KMS-11 (cell line): Measurements from ENCODE around the gene KLHL11.

Experiments
- H2AFZ ChIP-seq: fragments of 200-600 bp; sonication (generic); 2 replicates; pipeline ENCODE4 v1.6.1; 2016; ENCODE audit warnings: antibody characterized with exemption, mixed run types, low read depth
- H3K27ac ChIP-seq: fragments of 200-600 bp; sonication (generic); 2 replicates; pipeline ENCODE4 v1.6.1; 2016; ENCODE audit warnings: mild to moderate bottlenecking, mixed run types
- H3K27me3 ChIP-seq: fragments of 200-600 bp; sonication (generic); 2 replicates; pipeline ENCODE4 v1.6.1; 2017; ENCODE audit warnings: mild to moderate bottlenecking, low read depth, mixed run types, moderate library complexity; ENCODE audit not compliant: insufficient read depth
- H3K36me3 ChIP-seq: fragments of 200-600 bp; sonication (generic); 2 replicates; pipeline ENCODE4 v1.6.1; 2017; ENCODE audit warnings: mild to moderate bottlenecking, mixed run types; ENCODE audit not compliant: insufficient read depth
- H3K4me1 ChIP-seq: fragments of 200-600 bp; sonication (generic); 2 replicates; pipeline ENCODE4 v1.6.1; 2016; ENCODE audit warnings: mild to moderate bottlenecking, low read depth, mixed run types; ENCODE audit not compliant: poor library complexity, severe bottlenecking
- H3K4me2 ChIP-seq: fragments of 200-600 bp; sonication (generic); 2 replicates; pipeline ENCODE4 v1.7.0; 2016; ENCODE audit warnings: mild to moderate bottlenecking, mixed run types
- H3K4me3 ChIP-seq: fragments of 200-600 bp; sonication (generic); IDR thresholded peaks from 2 replicates; pipeline ENCODE4 v1.6.1; 2017; ENCODE audit warnings: low read depth, low read length, mixed read lengths; ENCODE audit not compliant: insufficient read depth
- H3K79me2 ChIP-seq: fragments of 200-600 bp; sonication (generic); 2 replicates; pipeline ENCODE4 v1.6.1; 2016; ENCODE audit warnings: low read depth, mixed run types; ENCODE audit not compliant: insufficient read depth
- H3K9ac ChIP-seq: fragments of 200-600 bp; sonication (generic); 2 replicates; pipeline ENCODE4 v1.6.1; 2016; ENCODE audit warnings: mild to moderate bottlenecking, mixed run types
- H4K20me1 ChIP-seq: fragments of 200-600 bp; sonication (generic); 2 replicates; pipeline ENCODE4 v1.6.1; 2016; ENCODE audit warnings: mild to moderate bottlenecking, mixed run types; ENCODE audit not compliant: insufficient read depth
- TF ChIP-seq, protein P1 (sequence below): fragments of 200-600 bp; sonication (generic); conservative IDR thresholded peaks from 2 replicates; pipeline ENCODE4 v1.6.1; 2017; ENCODE audit warnings: low read depth, mild to moderate bottlenecking, antibody characterized with exemption, low read length, moderate library complexity, mixed read lengths

The KLHL11 gene

DNA sequence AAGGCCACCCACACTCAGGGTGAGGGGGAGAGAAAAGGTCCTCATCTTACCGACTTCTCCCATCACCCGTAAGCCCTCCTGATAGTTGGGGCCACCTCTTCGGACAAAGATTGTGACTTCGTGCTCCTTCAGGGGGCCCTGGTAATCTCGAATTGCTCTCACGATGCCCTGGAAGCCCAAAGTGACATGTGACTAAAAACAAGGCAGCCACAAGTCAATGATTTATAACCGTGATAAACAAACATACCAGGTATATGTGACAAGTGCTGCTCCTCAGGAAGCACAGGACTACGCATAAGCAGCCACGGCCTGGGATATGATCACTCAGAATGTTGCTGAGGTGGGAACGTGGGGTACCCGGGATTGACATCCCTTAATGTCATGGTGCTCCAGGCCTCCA is 36.4 kb upstream of the KLHL11 start:
- Histone ChIP-seq H4K20me1 (no peaks in the 10 kb centered on the region), H3K27ac (no peak overlapping the region), H2AFZ (no peak overlapping the region), H3K4me3 (no peak overlapping the region), H3K79me2 (no peaks in the 10 kb centered on the region), H3K4me2 (no peak overlapping the region), H3K4me1 (no peaks in the 10 kb centered on the region), H3K27me3 (no peaks in the 10 kb centered on the region), H3K9ac (no peak overlapping the region), H3K36me3 (peaks cover 13% of the 10 kb centered on the region)
- TF ChIP-seq, protein P1, sequence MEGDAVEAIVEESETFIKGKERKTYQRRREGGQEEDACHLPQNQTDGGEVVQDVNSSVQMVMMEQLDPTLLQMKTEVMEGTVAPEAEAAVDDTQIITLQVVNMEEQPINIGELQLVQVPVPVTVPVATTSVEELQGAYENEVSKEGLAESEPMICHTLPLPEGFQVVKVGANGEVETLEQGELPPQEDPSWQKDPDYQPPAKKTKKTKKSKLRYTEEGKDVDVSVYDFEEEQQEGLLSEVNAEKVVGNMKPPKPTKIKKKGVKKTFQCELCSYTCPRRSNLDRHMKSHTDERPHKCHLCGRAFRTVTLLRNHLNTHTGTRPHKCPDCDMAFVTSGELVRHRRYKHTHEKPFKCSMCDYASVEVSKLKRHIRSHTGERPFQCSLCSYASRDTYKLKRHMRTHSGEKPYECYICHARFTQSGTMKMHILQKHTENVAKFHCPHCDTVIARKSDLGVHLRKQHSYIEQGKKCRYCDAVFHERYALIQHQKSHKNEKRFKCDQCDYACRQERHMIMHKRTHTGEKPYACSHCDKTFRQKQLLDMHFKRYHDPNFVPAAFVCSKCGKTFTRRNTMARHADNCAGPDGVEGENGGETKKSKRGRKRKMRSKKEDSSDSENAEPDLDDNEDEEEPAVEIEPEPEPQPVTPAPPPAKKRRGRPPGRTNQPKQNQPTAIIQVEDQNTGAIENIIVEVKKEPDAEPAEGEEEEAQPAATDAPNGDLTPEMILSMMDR = no peak

DNA sequence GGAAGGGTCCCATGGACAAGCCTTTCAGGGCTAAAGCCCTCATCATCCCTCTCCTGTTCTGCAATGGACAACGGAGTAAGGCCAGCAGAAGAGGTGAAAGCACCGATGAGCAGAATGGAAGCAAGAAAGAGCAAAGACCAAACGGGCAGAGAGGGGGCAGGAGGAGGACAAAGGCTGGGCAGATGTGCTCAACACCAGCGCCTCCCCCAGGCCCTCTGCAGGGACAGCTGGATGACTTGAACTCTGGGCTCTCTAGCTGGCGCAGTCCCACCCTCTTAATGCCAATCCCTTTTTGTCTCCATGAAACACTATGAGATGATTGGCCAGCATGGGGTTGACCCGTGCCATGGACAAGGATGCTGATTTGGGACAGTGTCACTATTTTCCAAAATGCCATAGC is 31.5 kb upstream of the KLHL11 start:
- H3K4me3 ChIP-seq = no peak overlapping the region
- no peak overlapping the region for H3K4me2 ChIP-seq
- H3K79me2 ChIP-seq = no peaks in the 10 kb centered on the region
- H2AFZ ChIP-seq = no peak overlapping the region
- H3K27me3 ChIP-seq = no peaks in the 10 kb centered on the region
- no peaks in the 10 kb centered on the region for H3K4me1 ChIP-seq
- H3K36me3 ChIP-seq = peaks cover 22% of the 10 kb centered on the region
- TF ChIP-seq, protein P1 = no peak
- no peaks in the 10 kb centered on the region for H4K20me1 ChIP-seq
- no peak overlapping the region for H3K9ac ChIP-seq
- H3K27ac ChIP-seq = no peak overlapping the region

DNA sequence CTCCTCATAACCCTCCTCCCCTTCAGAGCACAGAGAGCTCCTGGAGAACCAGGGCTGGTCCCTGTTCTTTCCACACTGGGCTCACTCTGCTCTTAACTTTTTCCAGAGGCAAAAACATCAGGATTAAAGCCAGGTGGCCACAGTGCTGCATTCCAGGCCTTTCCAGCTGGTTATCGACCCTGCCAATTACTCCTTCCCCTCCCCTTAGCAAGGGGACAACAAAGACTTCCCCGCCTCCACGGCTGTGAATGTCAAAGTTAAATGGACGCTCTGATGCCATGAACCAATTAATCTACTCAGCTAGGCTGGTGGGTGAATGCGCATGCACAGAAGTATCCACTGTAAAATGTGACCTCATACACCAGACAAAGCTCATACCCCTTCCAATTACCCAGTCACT is 30.4 kb upstream of the KLHL11 start:
- H3K27ac ChIP-seq = no peak overlapping the region

DNA sequence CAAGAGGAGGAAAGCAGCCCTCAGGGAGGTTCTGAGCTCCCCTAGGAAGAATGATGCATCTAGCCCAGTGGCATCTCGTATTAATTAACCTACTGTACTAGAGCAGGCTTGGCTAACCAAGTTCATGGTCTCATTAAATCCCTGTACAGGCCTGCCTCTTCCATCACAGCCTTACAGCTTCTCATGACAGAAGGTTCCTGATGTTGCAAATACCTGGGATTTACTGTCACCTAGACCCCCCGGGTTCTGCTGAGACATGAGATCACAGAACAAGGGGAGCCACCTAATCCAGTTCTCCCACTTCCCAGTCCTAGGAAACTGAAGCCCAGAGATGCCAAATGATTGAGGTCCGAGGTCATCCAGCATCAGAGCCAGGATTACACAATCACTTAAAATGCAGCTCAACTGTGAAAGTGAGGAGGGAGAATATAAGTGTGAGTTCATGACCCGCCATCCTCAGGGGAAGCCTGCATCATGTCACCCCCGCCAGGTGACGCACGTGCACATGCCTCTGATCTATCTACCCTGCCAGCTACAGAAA is 29.6 kb upstream of the KLHL11 start:
- Histone ChIP-seq H2AFZ (no peak overlapping the region), H3K36me3 (peaks cover 27% of the 10 kb centered on the region), H3K4me1 (no peaks in the 10 kb centered on the region), H3K27me3 (no peaks in the 10 kb centered on the region), H3K79me2 (no peaks in the 10 kb centered on the region), H3K4me3 (no peak overlapping the region), H3K4me2 (no peak overlapping the region), H4K20me1 (no peaks in the 10 kb centered on the region), H3K9ac (no peak overlapping the region), H3K27ac (no peak overlapping the region)
- TF ChIP-seq, protein P1 = no peak

More for the DNA sequence above, 30.4 kb upstream of the KLHL11 start:
- Histone ChIP-seq H2AFZ (no peak overlapping the region), H3K9ac (no peak overlapping the region), H3K36me3 (peaks cover 27% of the 10 kb centered on the region), H3K4me2 (no peak overlapping the region), H3K27me3 (no peaks in the 10 kb centered on the region), H3K4me1 (no peaks in the 10 kb centered on the region), H3K4me3 (no peak overlapping the region), H4K20me1 (no peaks in the 10 kb centered on the region), H3K79me2 (no peaks in the 10 kb centered on the region)
- TF ChIP-seq, protein P1 = no peak
